SK-N-SH (cell line): Measurements from ENCODE around the gene THOC2. TPM values are rescaled to one million over a fixed set of nuclear protein-coding genes. Genes with fewer than 3 reads are reported as not detected.

Source experiments
- CTCF ChIA-PET: fragments of 300-600, 350-600 bp; formaldehyde crosslinking; extraction: SDS; loops from one replicate; lab custom pipeline; 2021; lab: Yijun Ruan, JAX
- POLR2A ChIA-PET: fragments of 350-600 bp; sonication (Branson Sonifier 250); formaldehyde crosslinking; extraction: SDS; loops from one replicate; lab custom pipeline; 2020; ENCODE audit warnings: antibody characterized with exemption, inconsistent platforms; lab: Yijun Ruan, JAX
- DNase-seq: peaks from one replicate; pipeline ENCODE4 v3.0.0; 2012
- H2AFZ ChIP-seq: fragments of 200-600 bp; sonication (generic); 2 replicates; pipeline ENCODE4 v1.8.1; 2016; ENCODE audit warnings: antibody characterized with exemption, mild to moderate bottlenecking, low read depth
- H3F3A ChIP-seq: fragments of 200-600 bp; sonication (generic); replicated peaks from 2 replicates; pipeline ENCODE3; 2016; ENCODE audit warnings: antibody characterized with exemption, mild to moderate bottlenecking; ENCODE audit not compliant: insufficient read depth
- H3K27ac ChIP-seq, 2 experiments: fragments of 200-500 bp in 1 of 2; fragments of 200-600 bp in 1 of 2; sonication (Bioruptor generic) in 1 of 2; sonication (generic), shearing (Covaris generic) in 1 of 2; 2 replicates each; pipeline versions ENCODE4 v1.5.1 to v1.6.1; 2014 to 2016; ENCODE audit warnings: low read depth in 2 of 2, inconsistent platforms in 1 of 2, low read length in 1 of 2, mild to moderate bottlenecking in 1 of 2, mixed read lengths in 1 of 2
- H3K27me3 ChIP-seq: fragments of 200-600 bp; sonication (generic), shearing (Covaris generic); 2 replicates; pipeline ENCODE4 v1.6.1; 2016; ENCODE audit warnings: mixed run types; ENCODE audit not compliant: insufficient read depth
- H3K36me3 ChIP-seq, 2 experiments: fragments of 200-500 bp in 1 of 2; fragments of 200-600 bp in 1 of 2; sonication (Bioruptor generic) in 1 of 2; sonication (generic) in 1 of 2; replicated peaks in 1 of 2; 2 replicates each; pipeline versions ENCODE3 to v1.5.1; 2014 to 2016; ENCODE audit warnings: low read length in 1 of 2, mild to moderate bottlenecking in 1 of 2; ENCODE audit not compliant: insufficient read depth in 2 of 2, control insufficient read depth in 1 of 2
- H3K4me1 ChIP-seq, 2 experiments: fragments of 200-500 bp in 1 of 2; fragments of 200-600 bp in 1 of 2; sonication (Bioruptor generic) in 1 of 2; sonication (generic), shearing (Covaris generic) in 1 of 2; 2 replicates each; pipeline versions ENCODE4 v1.5.1 to v1.6.1; 2014 to 2016; ENCODE audit warnings: low read depth in 1 of 2, low read length in 1 of 2, mixed run types in 1 of 2; ENCODE audit not compliant: insufficient read depth in 2 of 2, control insufficient read depth in 1 of 2
- H3K4me2 ChIP-seq: fragments of 200-600 bp; sonication (generic), shearing (Covaris generic); 2 replicates; pipeline ENCODE4 v1.6.1; 2017; ENCODE audit warnings: mixed run types
- H3K4me3 ChIP-seq, 2 experiments: fragments of 200-500 bp in 1 of 2; fragments of 200-600 bp in 1 of 2; sonication (Bioruptor generic) in 1 of 2; sonication (generic), shearing (Covaris generic) in 1 of 2; 2 replicates each; pipeline versions ENCODE4 v1.5.1 to v1.8.1; 2014 to 2016; ENCODE audit warnings: low read depth in 2 of 2, inconsistent platforms in 1 of 2, low read length in 1 of 2, mild to moderate bottlenecking in 1 of 2, mixed read lengths in 1 of 2, moderate library complexity in 1 of 2
- H3K79me2 ChIP-seq: fragments of 200-600 bp; sonication (generic); 2 replicates; pipeline ENCODE4 v1.8.1; 2017; ENCODE audit warnings: mild to moderate bottlenecking; ENCODE audit not compliant: insufficient read depth
- H3K9ac ChIP-seq: fragments of 200-600 bp; sonication (generic); 2 replicates; pipeline ENCODE4 v1.6.1; 2017; ENCODE audit warnings: mixed run types
- H3K9me2 ChIP-seq: fragments of 200-600 bp; sonication (generic); 2 replicates; pipeline ENCODE4 v1.6.1; 2017; ENCODE audit warnings: mixed run types
- H3K9me3 ChIP-seq: fragments of 200-600 bp; sonication (generic); 2 replicates; pipeline ENCODE4 v1.6.1; 2017; ENCODE audit warnings: mixed run types, mild to moderate bottlenecking, moderate library complexity
- H4K20me1 ChIP-seq: fragments of 200-600 bp; sonication (generic); 2 replicates; pipeline ENCODE4 v1.6.1; 2017; ENCODE audit warnings: mild to moderate bottlenecking, mixed run types; ENCODE audit not compliant: insufficient read depth
- EP300 ChIP-seq, 2 experiments: IDR thresholded peaks; 2 replicates each; pipeline versions ENCODE4 v1.4.0 to v1.6.1; 2012; ENCODE audit warnings: borderline replicate concordance in 1 of 2, low read depth in 1 of 2, low read length in 1 of 2
- FOSL2 ChIP-seq: IDR thresholded peaks from 2 replicates; pipeline ENCODE4 v1.4.0; 2012; ENCODE audit warnings: low read depth, mild to moderate bottlenecking, moderate library complexity, borderline replicate concordance
- FOXM1 ChIP-seq: IDR thresholded peaks from 2 replicates; pipeline ENCODE4 v1.4.0; 2012; ENCODE audit warnings: low read depth, mild to moderate bottlenecking
- GABPA ChIP-seq: IDR thresholded peaks from 2 replicates; pipeline ENCODE4 v1.4.0; 2012; ENCODE audit warnings: low read depth, mild to moderate bottlenecking
- GATA2 ChIP-seq: sonication (generic); formaldehyde crosslinking; IDR thresholded peaks from 2 replicates; pipeline ENCODE4 v1.5.0; 2020; ENCODE audit warnings: mild to moderate bottlenecking, missing genetic modification reagents
- NRF1 ChIP-seq: IDR thresholded peaks from 2 replicates; pipeline ENCODE4 v1.6.1; 2012; ENCODE audit warnings: low read depth, mild to moderate bottlenecking, low read length
- POLR2AphosphoS5 ChIP-seq: IDR thresholded peaks from 2 replicates; pipeline ENCODE4 v1.6.1; 2012; ENCODE audit warnings: low read depth, low read length
- RAD21 ChIP-seq: IDR thresholded peaks from 2 replicates; pipeline ENCODE4 v1.6.1; 2012; ENCODE audit warnings: mild to moderate bottlenecking, low read length
- RFX5 ChIP-seq: IDR thresholded peaks from 2 replicates; pipeline ENCODE4 v1.6.1; 2012; ENCODE audit warnings: mild to moderate bottlenecking, improper control_type of control experiment, low read length
- SMC3 ChIP-seq: IDR thresholded peaks from 2 replicates; pipeline ENCODE4 v1.6.1; 2012; ENCODE audit warnings: low read depth, low read length, improper control_type of control experiment
- TAF1 ChIP-seq: IDR thresholded peaks from 2 replicates; pipeline ENCODE4 v1.6.1; 2012; ENCODE audit warnings: low read depth, mild to moderate bottlenecking, low read length, moderate library complexity, borderline replicate concordance
- TCF12 ChIP-seq: IDR thresholded peaks from 2 replicates; pipeline ENCODE4 v1.4.0; 2012
- YY1 ChIP-seq: IDR thresholded peaks from 2 replicates; pipeline ENCODE4 v1.4.0; 2012; ENCODE audit warnings: low read depth, mild to moderate bottlenecking
- WGBS: methylation state at CpG from one replicate; pipeline ENCODE4 v1.1.6; 2017; ENCODE audit warnings: low lambda C conversion rate; 5-methylcytosine and 5-hydroxymethylcytosine counted together
- polyA plus RNA-seq, 3 experiments: library from polyadenylated mRNA; depleted of rRNA; stranded (reverse); fragments of >200 nt; gene quantifications; 2 replicates each; pipeline ENCODE4 v1.2.3, GENCODE V29; 2012
- TF ChIP-seq, protein P1 (sequence below): IDR thresholded peaks from 2 replicates; pipeline ENCODE4 v1.6.1; 2012; ENCODE audit warnings: mild to moderate bottlenecking, low read depth, low read length, moderate library complexity
- TF ChIP-seq, protein P2 (sequence below): IDR thresholded peaks from 2 replicates; pipeline ENCODE4 v1.4.0; 2012; ENCODE audit warnings: low read depth
- TF ChIP-seq, protein P3 (sequence below): IDR thresholded peaks from 2 replicates; pipeline ENCODE4 v1.4.0; 2012; ENCODE audit warnings: low read depth, borderline replicate concordance

Gene THOC2
- polyA plus RNA-seq, 1 of the 3 experiments (the other 2 are of a cell fraction) = 26.7 TPM

DNA sequence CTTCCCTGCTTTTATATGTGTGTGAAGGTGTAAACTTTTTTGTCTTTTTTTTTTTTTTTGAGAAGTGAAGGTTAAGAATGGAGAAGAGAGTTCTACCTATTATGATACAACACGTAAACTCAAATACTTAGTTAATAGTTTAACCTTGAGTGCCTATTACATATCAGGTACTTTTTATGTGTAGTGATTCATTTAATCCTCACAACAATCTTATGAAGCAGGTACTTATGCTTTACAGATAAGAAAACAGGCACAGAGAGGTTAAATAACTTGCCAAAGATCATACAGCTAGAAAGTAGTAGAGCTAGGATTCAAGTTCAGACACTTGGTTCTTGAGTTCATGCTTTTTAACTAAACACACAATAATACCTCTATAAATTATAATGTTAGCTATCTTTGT is 107.4 kb downstream of the THOC2 start:
- no peak overlapping the region for H3K27ac ChIP-seq
- peaks cover 22% of the 10 kb centered on the region for H3F3A ChIP-seq
- H3K4me3 ChIP-seq = no peak overlapping the region
- no peak overlapping the region for H3K9ac ChIP-seq
- peaks cover 28 to 32% of the 10 kb centered on the region in 2 experiments for H3K36me3 ChIP-seq
- POLR2A ChIA-PET = no interaction called here
- no peak overlapping the region for H3K4me2 ChIP-seq
- no peak overlapping the region for H2AFZ ChIP-seq
- CTCF ChIA-PET = interaction anchor here (0.7 kb wide), 1 partner anchor 33 kb away, joined by 3 read pairs; no protein-coding TSS in a partner anchor
- H3K9me3 ChIP-seq = no peaks in the 10 kb centered on the region
- no peaks in the 10 kb centered on the region for H4K20me1 ChIP-seq
- H3K9me2 ChIP-seq = no peaks in the 10 kb centered on the region
- peaks cover 0 to 4% of the 10 kb centered on the region in 2 experiments; a peak in 1 of 4 replicates for H3K4me1 ChIP-seq
- TF ChIP-seq TCF12 (no peak), YY1 (no peak), GATA2 (no peak), FOSL2 (no peak), RFX5 (no peak), NRF1 (no peak)
- TF ChIP-seq, protein P1, sequence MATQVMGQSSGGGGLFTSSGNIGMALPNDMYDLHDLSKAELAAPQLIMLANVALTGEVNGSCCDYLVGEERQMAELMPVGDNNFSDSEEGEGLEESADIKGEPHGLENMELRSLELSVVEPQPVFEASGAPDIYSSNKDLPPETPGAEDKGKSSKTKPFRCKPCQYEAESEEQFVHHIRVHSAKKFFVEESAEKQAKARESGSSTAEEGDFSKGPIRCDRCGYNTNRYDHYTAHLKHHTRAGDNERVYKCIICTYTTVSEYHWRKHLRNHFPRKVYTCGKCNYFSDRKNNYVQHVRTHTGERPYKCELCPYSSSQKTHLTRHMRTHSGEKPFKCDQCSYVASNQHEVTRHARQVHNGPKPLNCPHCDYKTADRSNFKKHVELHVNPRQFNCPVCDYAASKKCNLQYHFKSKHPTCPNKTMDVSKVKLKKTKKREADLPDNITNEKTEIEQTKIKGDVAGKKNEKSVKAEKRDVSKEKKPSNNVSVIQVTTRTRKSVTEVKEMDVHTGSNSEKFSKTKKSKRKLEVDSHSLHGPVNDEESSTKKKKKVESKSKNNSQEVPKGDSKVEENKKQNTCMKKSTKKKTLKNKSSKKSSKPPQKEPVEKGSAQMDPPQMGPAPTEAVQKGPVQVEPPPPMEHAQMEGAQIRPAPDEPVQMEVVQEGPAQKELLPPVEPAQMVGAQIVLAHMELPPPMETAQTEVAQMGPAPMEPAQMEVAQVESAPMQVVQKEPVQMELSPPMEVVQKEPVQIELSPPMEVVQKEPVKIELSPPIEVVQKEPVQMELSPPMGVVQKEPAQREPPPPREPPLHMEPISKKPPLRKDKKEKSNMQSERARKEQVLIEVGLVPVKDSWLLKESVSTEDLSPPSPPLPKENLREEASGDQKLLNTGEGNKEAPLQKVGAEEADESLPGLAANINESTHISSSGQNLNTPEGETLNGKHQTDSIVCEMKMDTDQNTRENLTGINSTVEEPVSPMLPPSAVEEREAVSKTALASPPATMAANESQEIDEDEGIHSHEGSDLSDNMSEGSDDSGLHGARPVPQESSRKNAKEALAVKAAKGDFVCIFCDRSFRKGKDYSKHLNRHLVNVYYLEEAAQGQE = no peak
- TF ChIP-seq, protein P2, sequence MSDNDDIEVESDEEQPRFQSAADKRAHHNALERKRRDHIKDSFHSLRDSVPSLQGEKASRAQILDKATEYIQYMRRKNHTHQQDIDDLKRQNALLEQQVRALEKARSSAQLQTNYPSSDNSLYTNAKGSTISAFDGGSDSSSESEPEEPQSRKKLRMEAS = no peak
- no peak for DNase-seq
- WGBS = 44% methylated on average over 1 of the region's 1 CpG
- no peaks in the 10 kb centered on the region for H3K79me2 ChIP-seq
- no peaks in the 10 kb centered on the region for H3K27me3 ChIP-seq

DNA sequence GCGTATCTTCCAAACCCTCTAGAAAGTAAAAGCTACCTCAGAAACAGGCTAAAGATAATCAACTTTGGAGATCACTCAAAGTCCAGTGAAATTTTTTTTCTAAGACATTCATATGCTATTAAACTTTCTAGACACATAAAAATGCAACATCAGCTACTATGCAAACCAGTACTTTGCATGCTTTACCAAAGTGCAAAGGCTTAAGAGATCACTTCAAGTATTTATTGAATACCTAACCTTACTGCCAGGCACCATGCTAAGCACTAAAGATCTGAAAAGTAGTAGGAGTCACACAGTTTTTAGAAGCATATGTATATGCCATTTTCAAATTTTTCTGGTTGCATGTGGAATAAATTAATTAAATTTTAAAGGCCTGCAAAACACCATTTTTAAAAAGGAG is 115.8 kb downstream of the THOC2 start:
- no peaks in the 10 kb centered on the region for H3K9me2 ChIP-seq
- H2AFZ ChIP-seq = no peak overlapping the region
- peaks cover 3% of the 10 kb centered on the region; the same call in 1 of the 2 replicates for H3K79me2 ChIP-seq
- CTCF ChIA-PET = interaction anchor here (0.8 kb wide), 1 partner anchor 14 kb away, joined by 3 read pairs; no protein-coding TSS in a partner anchor
- H3K27ac ChIP-seq = no peak overlapping the region
- no peaks in the 10 kb centered on the region for H3K9me3 ChIP-seq
- no peak overlapping the region for H3K4me3 ChIP-seq
- no peak overlapping the region for H3K9ac ChIP-seq
- H4K20me1 ChIP-seq = no peaks in the 10 kb centered on the region
- H3K36me3 ChIP-seq = peaks cover 14 to 32% of the 10 kb centered on the region in 2 experiments
- no peaks in the 10 kb centered on the region for H3K27me3 ChIP-seq
- no peaks in the 10 kb centered on the region for H3K4me1 ChIP-seq
- DNase-seq = no peak
- POLR2A ChIA-PET = no interaction called here
- no peak overlapping the region for H3K4me2 ChIP-seq
- WGBS = 58% methylated on average over 1 of the region's 1 CpG
- H3F3A ChIP-seq = no peaks in the 10 kb centered on the region
- TF ChIP-seq, protein P3, sequence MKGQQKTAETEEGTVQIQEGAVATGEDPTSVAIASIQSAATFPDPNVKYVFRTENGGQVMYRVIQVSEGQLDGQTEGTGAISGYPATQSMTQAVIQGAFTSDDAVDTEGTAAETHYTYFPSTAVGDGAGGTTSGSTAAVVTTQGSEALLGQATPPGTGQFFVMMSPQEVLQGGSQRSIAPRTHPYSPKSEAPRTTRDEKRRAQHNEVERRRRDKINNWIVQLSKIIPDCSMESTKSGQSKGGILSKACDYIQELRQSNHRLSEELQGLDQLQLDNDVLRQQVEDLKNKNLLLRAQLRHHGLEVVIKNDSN = no peak
- TF ChIP-seq TAF1 (no peak), RAD21 (no peak), GABPA (no peak), TCF12 (no peak), FOXM1 (no peak), POLR2AphosphoS5 (no peak), SMC3 (no peak), EP300 (IDR thresholded peaks at IDR 0.05; ENCODE audit: borderline replicate concordance in 1 of 2, low read depth in 1 of 2, low read length in 1 of 2) (no peak)
- TF ChIP-seq, protein P2 = no peak
